ENCODE measurements around the gene SAP130. TPM values are rescaled to one million over a fixed set of nuclear protein-coding genes. Genes with fewer than 3 reads are reported as not detected.
A peak's percentile ranks its signal among the peaks of the same experiment; 100 is the strongest.

SAP130 gene
- total RNA-seq (2014; rRNA removed) = 11.3 and 16.0 TPM in 2 replicates
- polyA plus RNA-seq (2012) = 16.8 TPM

DNA sequence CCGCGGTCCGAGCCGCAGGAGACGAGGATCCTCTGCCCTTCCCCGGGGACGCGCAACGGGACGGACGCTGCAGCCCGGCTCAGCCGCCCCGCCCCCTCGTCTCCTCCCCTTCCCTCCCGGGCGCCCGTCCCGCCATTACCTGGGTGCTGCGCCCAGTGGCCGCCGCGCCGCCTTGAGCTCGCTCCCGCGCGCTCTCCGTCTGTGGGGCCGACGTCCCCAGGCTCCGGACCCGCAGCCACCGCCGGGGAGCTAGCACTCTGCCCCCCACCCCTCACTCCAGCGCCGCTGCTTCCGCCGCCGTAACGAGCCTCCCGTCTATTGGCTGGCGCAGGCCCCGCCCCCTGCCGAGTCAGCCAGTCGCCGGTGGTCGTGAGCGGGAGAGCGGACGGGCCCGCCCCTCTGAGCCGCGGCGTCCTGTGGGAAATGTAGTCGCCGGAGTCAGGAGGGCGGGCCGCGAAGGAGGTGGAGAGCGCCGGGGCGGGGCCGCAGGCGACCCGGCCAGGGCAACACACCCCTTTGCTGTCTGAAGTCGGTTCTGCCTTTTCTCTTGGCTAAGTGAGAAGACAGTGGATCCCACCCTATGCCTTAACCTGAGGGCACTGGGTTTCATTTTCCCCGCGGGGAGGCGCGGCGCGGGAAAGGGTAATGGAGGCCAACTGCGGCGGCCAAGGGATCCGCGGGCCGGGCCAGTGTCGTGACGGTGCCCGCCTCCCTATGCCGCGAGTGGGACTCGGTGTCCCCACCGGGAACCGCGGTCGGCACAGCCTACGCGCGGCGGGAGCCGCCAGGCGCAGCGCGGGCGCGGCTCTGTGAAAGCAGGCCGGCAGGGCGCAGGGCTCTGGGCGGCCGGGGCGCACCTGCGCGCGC lies at the start of gene SAP130:
TSS of gene SAP130 (minus strand) at position 259 of the 867 bp plus-strand sequence. CDS start 1,767 bp downstream, outside the sequence.
- peak; percentile 90 for DNase-seq (ENCODE audit: low read depth)

DNA sequence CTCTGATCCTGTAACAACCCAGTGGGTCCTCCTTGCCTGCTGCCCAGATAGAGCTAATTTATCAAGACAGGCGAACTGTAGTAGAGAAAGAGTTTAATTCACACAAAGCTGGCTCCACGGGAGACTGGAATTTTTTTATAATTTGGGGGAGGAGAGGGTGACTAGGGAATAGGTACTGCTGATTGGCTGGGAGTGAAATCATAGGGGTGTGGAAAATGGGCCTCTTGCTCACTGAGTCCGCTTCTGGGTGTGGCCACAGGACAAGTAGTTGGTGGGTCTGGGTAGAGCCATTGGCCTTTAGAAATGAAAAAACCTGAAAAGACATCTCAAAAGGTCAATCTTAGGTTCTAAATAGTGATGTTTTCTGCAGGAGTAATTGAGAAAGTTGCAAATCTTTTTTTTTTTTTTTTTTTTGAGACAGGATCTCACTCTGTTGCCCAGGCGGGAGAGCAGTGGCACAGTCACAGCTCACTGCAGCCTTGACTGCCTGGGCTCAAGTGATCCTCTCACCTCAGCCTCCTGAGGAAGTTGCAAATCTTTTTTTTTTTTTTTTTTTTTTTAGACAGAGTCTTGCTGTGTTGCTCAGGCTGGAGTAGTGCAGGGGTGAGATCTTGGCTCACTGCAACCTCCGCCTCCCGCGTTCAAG lies 48.7 kb upstream of the SAP130 start:
- no peak for DNase-seq (ENCODE audit: low read depth)

DNA sequence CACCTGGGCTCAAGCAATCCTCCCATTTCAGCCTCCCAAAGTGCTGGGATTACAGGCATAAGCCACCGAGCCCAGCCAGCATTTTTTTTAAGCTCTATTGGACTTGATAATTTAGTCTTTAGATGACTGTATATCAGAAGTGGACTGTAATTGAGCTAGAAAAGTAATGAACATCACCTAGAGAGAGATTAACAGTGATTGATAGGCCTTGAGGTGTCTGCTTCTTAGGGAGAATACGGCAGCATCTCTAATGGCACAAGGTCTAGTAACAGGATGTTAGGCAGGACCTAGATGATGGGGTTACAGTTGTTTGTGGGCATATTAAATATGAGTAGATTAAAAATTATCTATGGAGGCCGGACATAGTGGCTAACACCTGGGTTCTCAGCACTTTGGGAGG lies 45.4 kb upstream of the SAP130 start:
- no peak for DNase-seq (ENCODE audit: low read depth)

DNA sequence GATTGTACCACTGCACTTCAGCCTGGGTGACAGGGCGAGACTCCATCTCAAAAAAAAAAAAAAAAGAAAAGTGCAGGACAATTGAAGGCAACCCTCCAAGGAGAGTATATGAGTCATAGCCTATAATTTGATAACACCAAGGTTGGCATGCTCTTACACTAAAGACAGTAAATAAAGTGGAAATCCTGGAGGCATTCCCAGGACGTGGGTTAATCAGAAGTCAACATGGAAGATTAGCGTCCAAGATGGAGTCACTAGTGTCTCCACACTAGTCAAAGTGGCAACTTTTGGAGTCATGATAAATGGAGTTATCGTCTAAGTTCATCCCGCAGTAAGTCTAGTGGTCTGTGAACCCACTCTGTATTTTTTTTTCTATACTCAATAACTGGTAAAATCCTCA lies 41.9 kb upstream of the SAP130 start:
- DNase-seq (ENCODE audit: low read depth) = no peak

DNA sequence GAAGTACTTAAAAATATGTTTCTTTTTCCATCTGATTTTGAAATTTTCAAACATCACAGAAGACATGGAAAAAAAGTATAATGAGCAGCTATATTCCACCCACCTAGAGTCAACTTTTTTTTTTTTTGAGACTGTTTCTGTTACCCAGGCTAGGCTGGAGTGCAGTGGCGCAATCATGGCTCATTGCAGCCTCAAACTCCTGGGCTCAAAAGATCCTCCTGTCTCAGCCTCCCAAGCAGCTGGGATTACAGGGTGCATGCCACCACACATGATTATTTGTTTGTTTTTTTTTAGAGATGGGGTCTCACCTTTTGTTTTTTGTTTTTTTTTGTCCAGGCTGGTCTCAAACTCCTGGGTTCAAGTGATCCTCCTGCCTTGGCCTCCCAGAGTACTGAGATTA lies 36.5 kb upstream of the SAP130 start:
- DNase-seq (ENCODE audit: low read depth) = no peak

DNA sequence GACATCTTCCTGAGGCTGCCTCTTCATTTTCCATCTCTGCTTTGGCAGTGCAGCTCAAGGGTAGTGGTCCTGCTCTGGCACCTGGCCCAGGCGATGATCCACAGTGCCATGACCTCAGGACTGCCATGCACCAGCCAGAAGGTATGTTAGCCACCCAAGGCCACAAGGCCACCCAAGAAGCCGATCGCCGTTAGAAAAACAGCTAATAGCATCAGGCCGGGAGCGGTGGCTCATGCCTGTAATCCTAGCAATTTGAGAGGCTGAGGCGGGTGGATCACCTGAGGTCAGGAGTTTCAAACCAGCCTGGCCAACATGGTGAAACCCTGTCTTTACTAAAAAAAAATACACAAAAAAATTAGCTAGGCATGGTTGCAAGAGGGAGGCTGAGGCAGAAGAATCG lies 34.7 kb upstream of the SAP130 start:
- no peak for DNase-seq (ENCODE audit: low read depth)

DNA sequence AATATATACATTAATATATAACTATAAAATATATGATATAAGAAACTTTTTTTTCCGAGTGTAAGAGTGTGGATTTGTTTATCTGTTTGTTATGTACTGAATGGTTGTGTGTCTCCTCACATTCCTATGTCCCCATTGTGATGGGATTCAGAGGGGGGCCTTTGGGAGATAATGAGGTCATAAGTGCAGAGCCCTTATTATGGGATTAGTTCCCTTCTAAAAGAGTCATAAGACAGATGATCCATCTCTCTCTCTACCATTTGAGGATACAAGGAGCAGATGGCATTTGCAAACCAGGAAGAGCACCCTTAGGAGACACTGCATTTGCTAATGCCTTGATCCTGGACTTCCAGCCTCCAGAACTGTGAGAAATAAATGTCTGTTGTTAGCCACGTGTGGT lies 30.3 kb upstream of the SAP130 start:
- no peak for DNase-seq (ENCODE audit: low read depth)

DNA sequence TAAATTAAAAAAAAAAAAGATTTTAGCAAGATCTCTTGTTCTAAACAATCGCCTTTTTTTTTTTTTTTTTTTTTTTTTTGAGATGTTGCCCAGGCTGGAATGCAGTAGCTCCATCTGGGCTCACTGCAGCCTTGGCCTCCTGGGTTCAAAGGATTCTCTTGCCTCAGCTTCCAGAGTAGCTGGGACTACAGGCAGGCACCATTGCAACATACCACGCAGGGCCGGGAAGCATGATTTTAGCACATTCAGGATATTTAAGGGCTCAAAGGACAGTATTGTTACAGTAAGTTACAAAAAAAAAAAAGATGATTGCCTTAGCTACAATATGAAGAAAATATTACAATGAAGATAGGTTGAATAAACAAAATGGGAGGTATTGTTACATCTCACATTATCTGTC lies 29.5 kb upstream of the SAP130 start:
- DNase-seq (ENCODE audit: low read depth) = no peak

DNA sequence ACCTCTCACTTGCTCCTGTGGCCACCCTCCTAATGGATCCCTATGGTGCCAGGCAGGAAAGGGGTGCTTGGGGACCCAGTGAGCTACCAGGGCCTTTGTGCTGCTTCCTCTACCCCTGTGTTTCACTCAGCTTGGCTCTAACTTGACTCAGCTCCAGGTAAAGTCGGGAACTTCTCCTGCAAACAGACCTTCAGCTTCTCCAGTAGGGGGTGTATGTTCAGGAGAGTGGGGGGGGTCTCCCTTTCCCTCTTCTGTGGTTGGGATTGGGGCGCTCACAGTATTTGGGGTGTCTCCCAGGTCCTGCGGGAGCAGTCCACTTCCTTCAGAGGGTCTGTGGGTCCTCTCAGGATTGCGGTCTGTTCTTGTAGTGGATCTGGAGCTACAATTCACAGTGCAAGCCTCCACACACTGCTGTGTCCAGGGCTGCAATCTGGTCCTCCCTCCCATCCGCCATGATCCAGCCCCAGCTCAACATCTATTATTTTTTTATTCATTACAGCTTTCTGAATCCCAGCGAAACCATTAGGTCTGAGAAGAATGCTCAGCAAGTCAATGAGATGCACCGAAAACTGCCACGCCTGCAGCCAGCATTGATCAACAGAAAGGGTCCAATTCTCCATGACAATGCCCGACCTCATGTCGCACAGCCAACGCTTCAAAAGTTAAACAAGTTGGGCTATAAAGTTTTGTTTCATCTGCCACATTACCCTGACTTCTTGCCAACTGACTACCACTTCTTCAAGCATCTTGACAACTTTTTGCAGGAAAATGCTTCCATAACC lies 26.4 kb upstream of the SAP130 start:
- DNase-seq (ENCODE audit: low read depth) = no peak

DNA sequence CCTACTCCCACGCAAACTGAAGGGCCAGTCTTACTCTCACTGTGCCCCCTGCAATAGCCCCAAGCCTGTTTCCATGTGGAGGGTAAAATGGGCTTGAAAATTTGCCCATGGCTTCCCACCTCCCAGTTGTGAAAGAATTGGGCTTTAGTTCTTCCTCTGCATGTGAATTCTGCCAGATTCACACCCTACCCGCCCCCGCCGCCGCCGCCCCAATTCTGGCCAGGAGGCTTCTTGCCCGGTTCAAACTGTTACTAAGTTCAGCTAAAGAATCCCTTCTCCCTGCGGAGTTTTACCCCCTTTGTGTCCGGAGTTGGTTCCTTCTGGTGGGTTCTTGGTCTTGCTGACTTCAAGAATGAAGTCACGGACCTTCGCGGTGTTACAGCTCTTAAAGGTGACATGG lies 25.5 kb upstream of the SAP130 start:
- no peak for DNase-seq (ENCODE audit: low read depth)

DNA sequence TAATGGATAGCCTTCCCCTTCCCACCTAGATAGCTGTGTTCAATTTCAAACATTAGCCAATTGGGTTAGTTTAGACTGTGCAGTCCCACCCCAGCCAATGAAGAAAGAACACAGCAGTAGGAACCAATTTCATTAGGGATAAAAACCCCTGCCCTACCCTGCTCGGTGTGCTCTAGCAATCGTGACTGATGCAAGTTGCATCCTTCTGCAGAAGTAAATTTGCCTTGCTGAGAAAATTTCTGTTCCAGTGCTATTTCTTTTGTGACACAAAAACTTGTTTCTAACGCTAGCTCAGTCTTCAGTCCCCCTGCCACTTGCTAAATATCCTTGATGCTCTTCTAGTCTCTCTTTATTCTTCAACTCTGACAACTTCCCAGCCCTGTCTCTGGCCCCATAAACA lies 15.2 kb upstream of the SAP130 start:
- no peak for DNase-seq (ENCODE audit: low read depth)

DNA sequence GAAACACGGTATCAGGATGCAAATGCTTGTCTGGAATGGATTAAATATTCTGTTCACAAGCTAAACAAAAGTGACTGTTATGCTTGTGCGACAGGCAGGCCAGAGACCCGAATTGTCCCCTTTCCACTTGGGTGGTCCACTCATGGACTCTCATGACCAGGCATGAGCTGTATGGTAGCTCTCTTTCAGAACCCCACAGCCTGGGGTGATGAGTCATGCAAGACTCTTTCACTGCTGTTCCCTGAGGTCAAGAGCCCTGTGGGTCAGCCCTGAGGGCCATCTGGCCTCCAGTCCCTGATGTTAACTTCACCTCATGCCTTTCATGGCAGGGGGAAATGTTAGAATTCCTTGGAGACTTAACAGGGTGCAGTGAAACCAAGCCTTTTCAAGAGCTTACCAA lies 13.7 kb upstream of the SAP130 start:
- no peak for DNase-seq (ENCODE audit: low read depth)

DNA sequence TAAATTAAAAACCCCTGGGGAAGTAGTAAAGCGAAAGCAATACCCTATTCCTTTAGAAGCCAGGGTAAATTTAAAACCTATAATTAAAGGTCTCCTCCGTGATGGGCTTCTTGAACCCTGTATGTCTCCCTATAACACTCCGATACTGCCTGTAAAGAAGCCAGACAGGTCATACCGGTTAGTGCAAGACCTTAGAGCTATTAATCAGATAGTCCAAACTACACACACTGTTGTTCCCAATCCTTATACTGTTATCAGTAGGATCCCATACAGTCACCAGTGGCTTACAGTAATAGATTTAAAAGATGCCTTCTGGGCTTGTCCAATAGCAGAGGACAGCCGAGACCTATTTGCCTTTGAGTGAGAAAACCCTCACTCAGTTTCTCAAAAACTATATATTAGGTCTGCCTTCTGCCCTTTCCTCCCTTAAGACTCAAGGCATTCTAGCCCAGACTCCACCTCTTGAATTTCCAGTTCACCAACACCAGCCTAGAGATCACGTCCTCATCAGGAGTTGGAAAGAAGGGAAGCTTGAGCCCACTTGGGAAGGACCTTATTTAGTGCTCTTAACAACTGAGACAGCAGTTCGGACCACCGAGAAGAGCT lies 12.4 kb upstream of the SAP130 start:
- no peak for DNase-seq (ENCODE audit: low read depth)

DNA sequence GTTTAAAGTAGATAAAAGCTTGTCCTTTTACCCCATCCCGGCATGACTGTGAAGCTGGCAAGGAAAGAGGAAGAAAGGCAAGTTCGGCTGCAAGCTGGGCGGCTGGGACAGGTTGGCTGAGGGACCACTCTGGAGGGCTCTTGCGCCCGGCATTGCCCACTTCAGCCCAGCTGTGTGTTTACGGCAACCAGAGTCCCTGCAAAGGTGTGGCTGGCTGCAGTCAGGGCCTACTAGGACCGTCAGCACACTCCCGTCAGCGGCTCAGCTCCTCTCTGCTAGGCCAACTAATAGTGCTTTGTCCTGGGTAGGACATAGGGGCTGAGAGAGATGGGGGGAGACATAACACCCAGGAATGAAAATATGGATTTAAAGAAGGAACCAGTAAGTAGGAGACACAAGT lies 11.7 kb upstream of the SAP130 start:
- DNase-seq (ENCODE audit: low read depth) = no peak

DNA sequence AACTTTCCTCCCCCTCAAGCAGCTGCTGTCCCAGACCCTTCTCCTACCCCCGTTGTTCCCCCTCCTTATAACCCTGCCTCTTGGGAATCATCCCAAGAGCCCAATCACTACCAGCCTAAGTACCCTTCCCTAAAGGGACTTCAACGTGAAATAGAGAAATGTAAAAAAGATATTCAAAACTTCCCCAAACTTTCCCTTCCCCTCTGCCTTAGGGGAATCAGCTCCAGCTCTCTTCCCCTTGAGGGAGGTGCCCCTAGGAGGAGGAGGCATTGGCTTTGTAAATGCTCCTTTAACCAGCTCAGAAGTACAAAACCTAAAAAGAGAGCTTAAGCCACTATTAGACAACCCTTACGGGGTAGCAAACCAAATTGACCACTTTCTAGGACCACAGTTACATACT lies 10.6 kb upstream of the SAP130 start:
- no peak for DNase-seq (ENCODE audit: low read depth)

DNA sequence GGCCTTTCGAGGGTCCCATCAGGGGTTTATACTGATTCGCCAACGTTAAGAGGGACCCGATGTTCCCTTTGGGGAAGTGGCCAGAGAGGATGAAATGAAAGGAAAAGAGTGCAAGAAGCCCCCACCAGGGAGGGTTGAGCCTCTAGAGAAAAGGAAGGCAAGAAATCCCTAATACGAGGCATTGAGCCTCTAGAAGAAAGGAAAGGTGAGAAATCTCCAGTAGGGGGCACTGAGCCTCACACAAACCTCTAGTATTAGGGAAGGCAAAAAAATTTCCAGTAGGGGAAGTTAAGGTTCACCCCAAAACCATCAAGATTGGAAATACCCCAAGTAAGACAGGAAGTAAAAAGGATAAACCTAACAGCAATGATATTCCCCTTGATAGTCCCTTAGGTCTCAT lies 9.8 kb upstream of the SAP130 start:
- DNase-seq (ENCODE audit: low read depth) = no peak

DNA sequence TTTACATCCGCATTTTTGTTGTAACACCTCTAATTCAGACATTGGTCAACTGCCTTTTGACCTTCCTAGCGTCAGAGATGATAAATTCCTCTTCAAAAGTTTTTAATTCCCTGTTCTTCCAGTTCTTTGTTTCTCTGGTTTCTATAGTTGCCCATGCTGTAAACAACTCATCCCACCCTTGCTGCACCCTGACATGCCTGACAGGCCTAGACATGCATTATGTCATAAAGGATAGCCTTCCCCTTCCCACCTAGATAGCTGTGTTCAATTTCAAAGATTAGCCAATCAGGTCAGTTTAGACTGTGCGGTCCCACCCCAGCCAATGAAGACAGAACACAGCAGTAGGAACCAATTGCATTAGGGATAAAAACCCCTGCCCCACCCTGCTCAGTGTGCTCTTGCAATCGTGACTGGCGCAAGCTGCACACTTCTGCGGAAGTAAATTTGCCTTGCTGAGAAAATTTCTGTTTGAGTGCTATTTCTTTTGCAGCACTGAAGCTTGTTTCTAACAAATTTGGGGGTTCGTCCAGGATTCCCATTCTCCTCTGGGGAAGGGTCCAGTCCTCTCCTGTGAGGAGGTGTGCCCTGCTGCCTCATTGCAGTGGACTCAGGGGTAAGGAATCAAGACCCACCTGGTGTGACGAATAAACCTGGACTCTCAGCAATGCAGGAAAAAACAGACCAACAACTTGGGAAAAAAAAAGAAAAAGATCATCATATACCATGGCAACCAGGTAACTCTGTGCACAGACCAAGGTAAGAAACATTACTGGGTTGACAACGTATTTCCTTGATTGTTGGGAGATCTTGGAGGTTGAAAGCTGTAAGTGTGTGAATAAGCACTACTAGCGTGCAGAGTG lies 9.1 kb upstream of the SAP130 start:
- no peak for DNase-seq (ENCODE audit: low read depth)

DNA sequence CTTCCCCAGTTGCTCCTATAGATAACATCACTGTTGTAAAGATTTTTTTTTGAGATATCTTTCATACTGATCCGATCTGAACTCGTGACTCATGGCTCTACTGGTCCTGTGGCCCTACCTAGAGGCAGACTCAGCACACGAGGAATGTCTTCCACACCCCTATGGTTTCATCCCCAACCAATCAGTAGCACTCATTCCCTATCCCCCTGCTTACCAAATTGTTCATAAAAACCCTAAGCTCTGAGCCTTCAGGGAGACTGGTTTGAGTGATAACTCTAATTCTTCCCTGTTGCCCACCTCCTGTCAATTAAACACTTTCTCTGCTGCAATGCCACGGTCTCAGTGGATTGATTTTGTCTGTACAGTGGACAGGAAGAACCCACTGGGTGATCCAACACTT lies 4.2 kb upstream of the SAP130 start:
- no peak for DNase-seq (ENCODE audit: low read depth)

DNA sequence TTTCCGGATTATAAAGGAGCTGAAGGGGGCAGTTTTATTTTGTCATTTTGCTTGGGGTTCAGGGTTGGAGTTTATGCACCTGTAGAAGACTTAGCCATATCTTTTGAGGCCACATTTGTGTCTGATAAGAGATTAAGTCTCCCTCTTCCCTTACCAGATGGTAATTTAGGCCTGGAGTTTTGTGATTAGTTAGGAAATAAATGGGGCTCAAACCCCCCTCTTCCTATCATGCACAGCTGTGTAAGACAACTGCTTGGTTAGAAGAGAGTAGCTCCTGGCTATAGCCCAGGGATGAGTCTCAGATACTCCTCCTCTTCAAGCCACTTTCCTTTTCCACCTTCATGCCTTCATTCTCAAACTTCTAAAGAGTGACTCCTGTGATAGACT lies 802 bp upstream of the SAP130 start:
- no peak for DNase-seq (ENCODE audit: low read depth)

DNA sequence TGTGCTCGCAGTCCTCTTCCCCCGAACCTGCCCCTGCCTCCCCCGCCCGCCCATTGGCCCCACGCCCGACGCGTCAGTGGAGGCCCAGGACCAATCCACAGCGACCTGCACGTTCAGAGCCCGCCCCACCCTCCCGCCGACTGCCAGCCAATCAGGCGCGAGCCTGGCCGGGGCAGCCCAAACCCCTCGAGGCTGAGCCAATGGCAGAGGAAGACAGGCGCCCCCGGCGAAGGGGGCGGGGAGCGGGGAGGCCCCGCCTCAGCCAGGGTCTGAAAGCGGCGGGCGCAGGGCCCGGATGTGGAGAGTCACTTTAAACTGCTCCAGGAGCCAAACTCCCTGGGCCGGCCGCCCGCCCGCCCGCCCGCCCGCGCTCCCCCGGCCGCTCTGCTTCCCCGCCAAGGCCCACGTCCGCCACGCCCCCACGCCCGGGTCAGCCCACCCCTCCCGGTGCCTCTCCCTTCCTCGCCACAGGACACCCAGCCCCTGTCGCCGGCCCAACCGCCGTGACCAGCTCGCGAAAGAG lies 520 bp downstream of the SAP130 start:
- peak; percentile 98 for DNase-seq (ENCODE audit: low read depth)

Measured in LHCN-M2 (cell line).